ENCODE data around the gene CFAP161.

The CFAP161 gene

GRCh38 chr15:81088470-81089013, 45.5 kb upstream of the CFAP161 start:
- H3K9me2 ChIP-seq (replicated peaks; ENCODE audit: insufficient read depth, low read length) = no peaks in the 10 kb centered on the region
- H3K27ac ChIP-seq (ENCODE audit: low read length) = no peak overlapping the region
- TF ChIP-seq EZH2phosphoT487 (IDR thresholded peaks at IDR 0.05; ENCODE audit: low read length) = no peak
- TF ChIP-seq CTCF (IDR thresholded peaks at IDR 0.05; ENCODE audit: low read length) = no peak
- no peak for TF ChIP-seq EZH2 (optimal IDR thresholded peaks at IDR 0.05; ENCODE audit: low read depth, low read length)
- H3K79me2 ChIP-seq (ENCODE audit: low read length) = no peaks in the 10 kb centered on the region
- no peaks in the 10 kb centered on the region for H3K4me1 ChIP-seq (ENCODE audit: low read length)
- no peak overlapping the region for H3K4me2 ChIP-seq (ENCODE audit: low read depth, low read length)
- no peak for DNase-seq
- no peak overlapping the region for H3K9ac ChIP-seq (ENCODE audit: low read length)
- H2AFZ ChIP-seq (ENCODE audit: low read length) = no peak overlapping the region
- H3K4me3 ChIP-seq (ENCODE audit: low read length) = no peak overlapping the region
- no peaks in the 10 kb centered on the region for H3K27me3 ChIP-seq (replicated peaks; ENCODE audit: insufficient read depth, low read length)
- no peaks in the 10 kb centered on the region for H4K20me1 ChIP-seq (ENCODE audit: insufficient read depth, low read length)
- no peaks in the 10 kb centered on the region for H3F3A ChIP-seq (ENCODE audit: insufficient read depth, low read length)
- H3K36me3 ChIP-seq (replicated peaks; ENCODE audit: insufficient read depth, low read length) = no peaks in the 10 kb centered on the region
- no peaks in the 10 kb centered on the region for H3K9me3 ChIP-seq (replicated peaks; ENCODE audit: insufficient read depth, low read length)

GRCh38 chr15:81091889-81092558, 42.0 kb upstream of the CFAP161 start:
- no peak for TF ChIP-seq CTCF (IDR thresholded peaks at IDR 0.05; ENCODE audit: low read length)
- TF ChIP-seq EZH2phosphoT487 (IDR thresholded peaks at IDR 0.05; ENCODE audit: low read length) = no peak
- no peak for TF ChIP-seq EZH2 (optimal IDR thresholded peaks at IDR 0.05; ENCODE audit: low read depth, low read length)
- H3F3A ChIP-seq (ENCODE audit: insufficient read depth, low read length) = peaks cover 20% of the 10 kb centered on the region
- peaks cover 17% of the 10 kb centered on the region for H3K4me1 ChIP-seq (ENCODE audit: low read length)
- no peaks in the 10 kb centered on the region for H4K20me1 ChIP-seq (ENCODE audit: insufficient read depth, low read length)
- no peaks in the 10 kb centered on the region for H3K36me3 ChIP-seq (replicated peaks; ENCODE audit: insufficient read depth, low read length)
- no peak overlapping the region for H2AFZ ChIP-seq (ENCODE audit: low read length)
- no peak overlapping the region for H3K4me2 ChIP-seq (ENCODE audit: low read depth, low read length)
- H3K27me3 ChIP-seq (replicated peaks; ENCODE audit: insufficient read depth, low read length) = no peaks in the 10 kb centered on the region
- no peak overlapping the region for H3K4me3 ChIP-seq (ENCODE audit: low read length)
- no peak for DNase-seq
- no peaks in the 10 kb centered on the region for H3K79me2 ChIP-seq (ENCODE audit: low read length)
- no peaks in the 10 kb centered on the region for H3K9me3 ChIP-seq (replicated peaks; ENCODE audit: insufficient read depth, low read length)
- H3K9me2 ChIP-seq (replicated peaks; ENCODE audit: insufficient read depth, low read length) = no peaks in the 10 kb centered on the region
- H3K27ac ChIP-seq (ENCODE audit: low read length) = no peak overlapping the region
- no peak overlapping the region for H3K9ac ChIP-seq (ENCODE audit: low read length)

GRCh38 chr15:81092559-81092902, 41.5 kb upstream of the CFAP161 start:
- Histone ChIP-seq H4K20me1 (ENCODE audit: insufficient read depth, low read length) (no peaks in the 10 kb centered on the region), H3F3A (ENCODE audit: insufficient read depth, low read length) (peaks cover 23% of the 10 kb centered on the region), H3K36me3 (replicated peaks; ENCODE audit: insufficient read depth, low read length) (no peaks in the 10 kb centered on the region), H2AFZ (ENCODE audit: low read length) (no peak overlapping the region), H3K27ac (ENCODE audit: low read length) (no peak overlapping the region), H3K27me3 (replicated peaks; ENCODE audit: insufficient read depth, low read length) (no peaks in the 10 kb centered on the region), H3K79me2 (ENCODE audit: low read length) (no peaks in the 10 kb centered on the region), H3K9ac (ENCODE audit: low read length) (no peak overlapping the region), H3K4me2 (ENCODE audit: low read depth, low read length) (no peak overlapping the region), H3K4me3 (ENCODE audit: low read length) (no peak overlapping the region), H3K9me3 (replicated peaks; ENCODE audit: insufficient read depth, low read length) (no peaks in the 10 kb centered on the region), H3K4me1 (ENCODE audit: low read length) (peaks cover 22% of the 10 kb centered on the region), H3K9me2 (replicated peaks; ENCODE audit: insufficient read depth, low read length) (no peaks in the 10 kb centered on the region)
- no peak for DNase-seq
- TF ChIP-seq EZH2phosphoT487 (IDR thresholded peaks at IDR 0.05; ENCODE audit: low read length) (no peak), CTCF (IDR thresholded peaks at IDR 0.05; ENCODE audit: low read length) (no peak), EZH2 (optimal IDR thresholded peaks at IDR 0.05; ENCODE audit: low read depth, low read length) (no peak)
